ENCODE measurements around the gene SFXN3.

SFXN3 gene

GRCh38 chr10:101000127-101000914 is 30.7 kb upstream of the SFXN3 start:
- no peak for DNase-seq (ENCODE audit: low read depth)

GRCh38 chr10:101000915-101001658 is 29.9 kb upstream of the SFXN3 start:
- peak; percentile 85 for DNase-seq (ENCODE audit: low read depth)

- no peak for DNase-seq (ENCODE audit: low read depth)
These were observed 29.4 kb upstream of the SFXN3 start for GRCh38 chr10:101001659-101002035.

GRCh38 chr10:101002456-101002855 is 28.6 kb upstream of the SFXN3 start:
- DNase-seq (ENCODE audit: low read depth): no peak

- DNase-seq (ENCODE audit: low read depth): no peak
These were observed 27.3 kb upstream of the SFXN3 start for GRCh38 chr10:101003639-101004206.

- DNase-seq (ENCODE audit: low read depth): no peak
These were observed 25.7 kb upstream of the SFXN3 start for GRCh38 chr10:101005361-101005760.

- no peak for DNase-seq (ENCODE audit: low read depth)
These were observed 25.0 kb upstream of the SFXN3 start for GRCh38 chr10:101005869-101006567.

- no peak for DNase-seq (ENCODE audit: low read depth)
These were observed 24.4 kb upstream of the SFXN3 start for GRCh38 chr10:101006593-101007098.

- no peak for DNase-seq (ENCODE audit: low read depth)
These were observed 23.8 kb upstream of the SFXN3 start for GRCh38 chr10:101007099-101007711.

- DNase-seq (ENCODE audit: low read depth): no peak
These were observed 22.9 kb upstream of the SFXN3 start for GRCh38 chr10:101007915-101008822.

- no peak for DNase-seq (ENCODE audit: low read depth)
These were observed 22.1 kb upstream of the SFXN3 start for GRCh38 chr10:101008823-101009423.

- DNase-seq (ENCODE audit: low read depth): no peak
These were observed 20.7 kb upstream of the SFXN3 start for GRCh38 chr10:101010329-101010728.

GRCh38 chr10:101011517-101012423 is 19.3 kb upstream of the SFXN3 start:
- DNase-seq (ENCODE audit: low read depth): no peak

GRCh38 chr10:101012525-101013364 is 18.3 kb upstream of the SFXN3 start:
- DNase-seq (ENCODE audit: low read depth): peak; percentile 87

- no peak for DNase-seq (ENCODE audit: low read depth)
These were observed 17.6 kb upstream of the SFXN3 start for GRCh38 chr10:101013365-101013825.

- DNase-seq (ENCODE audit: low read depth): peak; percentile 35
These were observed 16.7 kb upstream of the SFXN3 start for GRCh38 chr10:101014230-101014884.

- DNase-seq (ENCODE audit: low read depth): peak; percentile 83
These were observed 16.0 kb upstream of the SFXN3 start for GRCh38 chr10:101014966-101015581.

All from GM04504 (cell line).